Epithelial cell of proximal tubule (primary cell): ENCODE results near the gene LENG9. TPM values are rescaled to one million over a fixed set of nuclear protein-coding genes. Genes with fewer than 3 reads are reported as not detected.

ENCODE experiments used
- DNase-seq: peaks from one replicate; pipeline ENCODE4 v3.0.0-alpha.2; 2011; ENCODE audit warnings: low read depth
- H3K4me3 ChIP-seq: 2 replicates; pipeline ENCODE4 v1.5.1; 2011; ENCODE audit warnings: low read depth, mild to moderate bottlenecking, low read length
- total RNA-seq: library from RNA; depleted of rRNA; stranded (reverse); fragments of >200 nt; gene quantifications from 2 replicates; pipeline ENCODE4 v1.2.3, GENCODE V29; 2015
- TF ChIP-seq, protein P1 (sequence below): conservative IDR thresholded peaks from 2 replicates; pipeline ENCODE4 v1.5.1; 2012; ENCODE audit warnings: low read depth, mild to moderate bottlenecking, low read length

The LENG9 gene
- total RNA-seq, 1 donor from 2014 or later: 4.1 TPM

DNA sequence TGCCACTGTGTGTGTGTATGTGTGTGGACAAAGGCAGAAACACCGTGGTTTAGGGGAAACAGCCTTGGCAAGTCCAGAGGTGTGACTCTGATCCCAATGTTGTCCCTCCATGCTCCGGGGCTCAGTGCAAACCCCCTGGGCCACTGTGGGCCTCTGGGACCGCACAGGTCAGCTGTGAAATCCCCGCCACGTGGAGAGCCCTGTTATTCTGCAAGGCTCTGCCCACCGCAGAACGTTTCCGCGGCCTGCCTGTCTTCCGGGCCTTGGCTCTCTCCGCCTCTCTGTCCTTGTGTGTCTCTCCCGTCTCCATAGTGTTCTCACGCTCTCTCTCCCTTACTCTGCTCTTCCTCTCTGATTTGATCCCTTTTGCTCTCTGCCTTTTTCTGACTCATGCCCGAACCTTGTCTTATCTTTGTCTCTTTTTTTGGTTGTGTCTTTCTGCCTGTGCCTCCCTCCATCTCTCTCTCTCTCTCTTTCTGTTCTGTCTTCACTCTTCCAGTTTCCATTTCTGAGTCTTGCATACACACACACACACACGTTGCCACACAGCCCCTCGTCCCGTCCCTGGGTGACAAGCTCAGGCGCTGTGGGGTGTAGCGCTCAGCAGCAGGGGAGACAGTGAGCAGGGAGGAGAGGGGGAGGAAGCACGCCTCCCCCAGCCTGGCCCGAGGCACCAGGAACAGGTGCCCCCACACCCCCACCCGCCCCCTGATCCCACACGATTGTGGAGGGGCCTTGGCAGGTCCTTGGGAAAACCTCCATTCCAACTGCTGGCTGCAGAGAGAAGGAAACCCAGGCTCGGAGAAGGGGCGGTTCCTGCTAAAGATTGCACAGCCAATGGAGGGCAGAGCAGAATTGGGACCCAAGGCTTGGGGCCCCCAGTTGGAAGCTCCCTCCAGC lies 45.3 kb downstream of the LENG9 start:
- TF ChIP-seq, protein P1, sequence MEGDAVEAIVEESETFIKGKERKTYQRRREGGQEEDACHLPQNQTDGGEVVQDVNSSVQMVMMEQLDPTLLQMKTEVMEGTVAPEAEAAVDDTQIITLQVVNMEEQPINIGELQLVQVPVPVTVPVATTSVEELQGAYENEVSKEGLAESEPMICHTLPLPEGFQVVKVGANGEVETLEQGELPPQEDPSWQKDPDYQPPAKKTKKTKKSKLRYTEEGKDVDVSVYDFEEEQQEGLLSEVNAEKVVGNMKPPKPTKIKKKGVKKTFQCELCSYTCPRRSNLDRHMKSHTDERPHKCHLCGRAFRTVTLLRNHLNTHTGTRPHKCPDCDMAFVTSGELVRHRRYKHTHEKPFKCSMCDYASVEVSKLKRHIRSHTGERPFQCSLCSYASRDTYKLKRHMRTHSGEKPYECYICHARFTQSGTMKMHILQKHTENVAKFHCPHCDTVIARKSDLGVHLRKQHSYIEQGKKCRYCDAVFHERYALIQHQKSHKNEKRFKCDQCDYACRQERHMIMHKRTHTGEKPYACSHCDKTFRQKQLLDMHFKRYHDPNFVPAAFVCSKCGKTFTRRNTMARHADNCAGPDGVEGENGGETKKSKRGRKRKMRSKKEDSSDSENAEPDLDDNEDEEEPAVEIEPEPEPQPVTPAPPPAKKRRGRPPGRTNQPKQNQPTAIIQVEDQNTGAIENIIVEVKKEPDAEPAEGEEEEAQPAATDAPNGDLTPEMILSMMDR: no peak
- DNase-seq: no peak
- no peak overlapping the region for H3K4me3 ChIP-seq

DNA sequence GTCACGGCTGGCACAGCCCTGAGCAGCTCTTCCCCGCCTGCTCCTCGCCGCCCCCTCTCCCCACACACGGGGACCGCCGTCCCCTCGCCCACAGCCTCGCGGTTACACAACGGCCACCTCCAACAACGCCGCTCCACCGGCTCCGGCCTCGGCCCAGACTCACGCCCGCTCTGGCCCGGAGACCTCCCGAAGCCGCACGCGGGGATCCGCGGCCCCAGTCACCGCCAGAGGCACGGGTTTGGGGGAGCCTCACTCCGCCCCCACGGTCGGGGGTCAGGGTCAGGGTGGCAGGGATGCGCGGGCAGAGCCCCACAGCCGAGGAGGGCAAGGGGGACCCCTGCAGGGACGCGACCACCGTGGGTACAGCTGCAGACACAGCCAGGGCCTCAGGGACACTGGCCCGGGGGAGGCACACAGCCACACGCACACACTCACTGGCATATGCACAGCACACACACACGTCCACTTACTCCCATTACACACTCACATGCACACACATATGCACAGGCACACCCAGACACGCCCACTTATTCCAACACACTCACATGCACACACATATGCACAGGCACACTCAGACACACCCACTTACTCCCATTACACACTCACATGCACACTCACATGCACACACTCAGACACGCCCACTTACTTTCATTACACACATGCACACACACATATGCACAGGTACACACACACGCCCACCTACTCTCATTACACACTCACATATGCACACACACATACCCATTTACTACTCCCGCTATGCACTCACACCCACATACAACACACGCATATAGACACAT lies 46.7 kb downstream of the LENG9 start:
- H3K4me3 ChIP-seq: no peak overlapping the region
- DNase-seq: no peak
- TF ChIP-seq, protein P1: no peak

DNA sequence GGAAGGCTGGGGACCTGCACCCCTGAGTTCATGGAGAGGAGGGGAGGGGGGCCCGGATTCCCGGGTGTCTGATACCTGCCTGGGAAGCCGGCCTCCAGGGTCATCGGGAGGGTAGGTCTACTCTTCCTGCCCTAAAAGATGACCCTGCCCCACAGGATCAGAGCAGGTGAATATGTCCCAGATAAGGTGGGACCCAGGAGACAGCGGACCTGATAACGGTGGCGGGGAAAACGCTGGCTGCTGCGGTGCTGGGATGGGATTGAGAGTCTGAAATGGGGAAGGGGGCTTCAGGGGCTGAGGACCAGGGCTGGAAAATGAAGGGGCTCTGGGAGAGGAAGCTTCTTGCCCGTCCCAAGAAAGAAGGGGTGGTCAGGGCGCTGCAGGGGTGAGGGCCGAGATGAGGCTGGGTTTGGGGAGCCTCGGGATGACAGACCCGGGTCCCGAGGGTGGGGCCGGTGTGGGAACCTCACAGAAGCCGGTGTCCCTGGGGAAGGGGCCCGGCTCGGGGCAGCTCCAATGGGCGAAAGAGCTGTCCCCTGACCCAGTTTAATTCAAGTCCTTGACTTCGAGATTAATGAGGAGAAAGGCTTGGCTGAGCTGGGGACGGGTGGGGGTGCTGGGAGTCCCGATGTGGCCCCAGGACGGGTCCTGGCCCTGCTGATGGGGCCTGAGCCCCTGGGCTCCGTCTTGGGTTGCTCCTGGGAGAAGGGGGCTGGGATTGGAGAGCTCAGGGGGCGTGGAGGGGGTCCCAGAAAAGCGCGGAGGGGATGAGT lies 47.5 kb downstream of the LENG9 start:
- TF ChIP-seq, protein P1: no peak
- H3K4me3 ChIP-seq: no peak overlapping the region
- DNase-seq: no peak

DNA sequence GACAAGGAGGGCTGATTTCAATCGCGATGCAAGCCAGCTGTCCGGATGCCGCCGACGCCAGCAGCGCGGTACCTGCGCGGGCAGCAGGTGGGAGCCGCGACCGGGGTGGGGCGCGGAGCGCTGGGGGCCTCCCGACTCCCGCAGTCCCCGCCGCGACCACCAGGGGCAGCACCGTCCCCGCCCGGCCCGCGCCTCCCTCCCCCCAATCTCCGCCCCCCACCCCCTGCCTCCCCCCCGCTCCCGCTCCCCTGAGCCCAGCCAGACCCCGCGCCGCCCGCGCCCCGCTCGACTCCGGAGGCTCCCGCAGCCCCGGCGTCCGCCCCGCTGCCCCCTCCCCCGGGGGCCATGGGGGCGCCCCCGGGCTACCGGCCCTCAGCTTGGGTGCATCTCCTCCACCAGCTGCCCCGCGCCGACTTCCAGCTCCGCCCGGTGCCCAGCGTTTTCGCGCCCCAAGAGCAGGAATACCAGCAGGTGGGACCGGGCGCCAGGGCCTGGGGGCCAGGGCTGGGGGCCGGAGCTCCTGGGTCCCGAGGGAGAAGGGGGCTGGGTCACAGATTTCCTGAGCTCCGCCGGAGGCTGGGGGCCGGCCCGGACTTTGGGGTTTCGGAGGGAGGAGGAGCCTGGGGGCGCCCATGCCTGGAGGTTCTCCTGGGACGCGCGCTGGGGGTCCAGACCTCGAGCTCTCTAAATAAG lies 48.2 kb downstream of the LENG9 start, which contains the start of gene TTYH1:
Gene TTYH1, plus strand, starts transcription at position 257 of the 693 bp plus-strand sequence. Its CDS starts 89 bp downstream, at position 346.
- DNase-seq: no peak
- TF ChIP-seq, protein P1: no peak
- H3K4me3 ChIP-seq: no peak within 1 kb of the TSS

DNA sequence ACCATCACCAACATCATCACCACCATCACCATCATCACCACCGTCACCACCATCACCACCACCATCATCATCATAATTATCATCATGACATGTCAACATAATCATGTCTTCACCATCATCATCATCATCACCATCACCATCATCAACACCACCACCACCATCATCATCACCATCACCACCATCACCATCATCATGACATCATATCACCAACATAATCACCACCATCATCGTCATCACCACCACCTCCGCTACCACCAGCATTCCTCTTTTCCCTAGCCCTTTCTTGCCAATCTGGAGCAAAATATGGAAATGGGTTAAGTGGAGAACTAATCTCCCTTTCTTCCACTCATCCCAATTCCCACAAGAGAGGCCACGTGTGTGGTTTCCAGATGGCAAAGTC lies 49.4 kb downstream of the LENG9 start:
- TF ChIP-seq, protein P1: no peak
- no peak for DNase-seq
- no peak overlapping the region for H3K4me3 ChIP-seq

DNA sequence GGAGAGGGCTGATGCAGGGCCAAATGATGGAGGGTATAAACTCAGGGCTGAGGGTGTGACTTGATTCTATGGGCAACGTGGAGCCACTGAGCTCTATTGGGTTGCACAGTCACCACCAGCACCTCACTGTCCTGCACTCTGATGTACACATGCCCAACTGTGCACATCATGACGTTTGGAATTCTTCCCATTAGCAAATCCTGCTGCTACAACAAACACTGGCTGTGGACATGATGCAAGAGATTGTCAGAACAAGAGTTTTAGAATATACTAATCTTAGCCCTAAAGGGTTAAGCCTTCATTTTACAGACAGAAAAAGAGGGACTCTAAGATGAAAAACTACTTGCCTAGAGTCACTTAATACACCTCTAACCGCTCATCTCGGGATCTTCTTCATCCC lies 50.7 kb downstream of the LENG9 start:
- no peak overlapping the region for H3K4me3 ChIP-seq
- DNase-seq: no peak
- TF ChIP-seq, protein P1: no peak
